IMR-90 (cell line): ENCODE results near the gene STX11. TPM values are rescaled to one million over a fixed set of nuclear protein-coding genes. Genes with fewer than 3 reads are reported as not detected.

ENCODE experiments used
- ATAC-seq: fragments of 200-7000 bp; cut with Tn5 transposase; 2 replicates; pipeline ENCODE4 v1.9.1; 2020; ENCODE audit warnings: low read depth, mild to moderate bottlenecking, moderate library complexity
- BruUV-seq: library from RNA; stranded (reverse); fragments of 400-500 nt; replicated peaks from 2 replicates; lab custom pipeline; 2021; lab: Mats Ljungman, UMichigan
- CTCF ChIA-PET: fragments of 300-600 bp; formaldehyde crosslinking; extraction: SDS; loops from one replicate; lab custom pipeline; 2021; ENCODE audit warnings: antibody characterized with exemption; lab: Yijun Ruan, JAX
- POLR2A ChIA-PET: fragments of 300-600 bp; sonication (Branson Sonifier 250); formaldehyde crosslinking; loops from one replicate; lab custom pipeline; 2022; ENCODE audit warnings: antibody characterized with exemption; ENCODE audit not compliant: unreplicated experiment; lab: Charles Lee
- DNase-seq: peaks from one replicate; pipeline ENCODE4 v3.0.0; 2013
- H2AFZ ChIP-seq: replicated peaks from 2 replicates; pipeline ENCODE3; 2013; ENCODE audit warnings: low read length, mild to moderate bottlenecking; ENCODE audit not compliant: poor library complexity
- H2AK5ac ChIP-seq: 2 replicates; pipeline ENCODE4 v1.6.1; 2013; ENCODE audit warnings: low read depth, low read length, inconsistent platforms
- H2AK9ac ChIP-seq: replicated peaks from 2 replicates; pipeline ENCODE3; 2013; ENCODE audit warnings: mild to moderate bottlenecking, low read depth, low read length, moderate library complexity; ENCODE audit not compliant: poor library complexity
- H2BK120ac ChIP-seq: 2 replicates; pipeline ENCODE4 v1.6.1; 2013; ENCODE audit warnings: low read depth, low read length, inconsistent platforms
- H2BK15ac ChIP-seq: 3 replicates; pipeline ENCODE4 v1.6.1; 2013; ENCODE audit warnings: low read depth, low read length, inconsistent platforms
- H2BK20ac ChIP-seq: 2 replicates; pipeline ENCODE4 v1.6.1; 2013; ENCODE audit warnings: low read depth, mild to moderate bottlenecking, inconsistent platforms, low read length, moderate library complexity
- H2BK5ac ChIP-seq: 2 replicates; pipeline ENCODE4 v1.6.1; 2013; ENCODE audit warnings: mild to moderate bottlenecking, low read depth, low read length, inconsistent platforms; ENCODE audit not compliant: poor library complexity, severe bottlenecking
- H3K14ac ChIP-seq: replicated peaks from 2 replicates; pipeline ENCODE4 v1.6.1; 2013; ENCODE audit warnings: low read depth, low read length, inconsistent platforms
- H3K18ac ChIP-seq: 2 replicates; pipeline ENCODE4 v1.6.1; 2013; ENCODE audit warnings: low read depth, low read length, control low read depth
- H3K23ac ChIP-seq: 2 replicates; pipeline ENCODE4 v1.6.1; 2013; ENCODE audit warnings: low read depth, low read length, inconsistent platforms
- H3K27ac ChIP-seq: 2 replicates; pipeline ENCODE4 v1.5.1; 2013; ENCODE audit warnings: mild to moderate bottlenecking, control low read depth, low read length; ENCODE audit not compliant: insufficient read depth
- H3K27me3 ChIP-seq: 2 replicates; pipeline ENCODE4 v1.6.1; 2013; ENCODE audit warnings: low read length; ENCODE audit not compliant: control insufficient read depth, insufficient read depth
- H3K36me3 ChIP-seq: 2 replicates; pipeline ENCODE4 v1.6.1; 2013; ENCODE audit warnings: low read length, mixed read lengths; ENCODE audit not compliant: control insufficient read depth, insufficient read depth
- H3K4ac ChIP-seq: 2 replicates; pipeline ENCODE4 v1.6.1; 2013; ENCODE audit warnings: low read depth, low read length, inconsistent platforms
- H3K4me1 ChIP-seq: 2 replicates; pipeline ENCODE4 v1.6.1; 2013; ENCODE audit warnings: low read length, mixed read lengths; ENCODE audit not compliant: control insufficient read depth, insufficient read depth
- H3K4me2 ChIP-seq: 2 replicates; pipeline ENCODE4 v1.6.1; 2013; ENCODE audit warnings: low read depth, mild to moderate bottlenecking, control low read depth, low read length, moderate library complexity
- H3K4me3 ChIP-seq: 2 replicates; pipeline ENCODE4 v1.5.1; 2013; ENCODE audit warnings: low read depth, mild to moderate bottlenecking, control low read depth, low read length, moderate library complexity; ENCODE audit not compliant: insufficient read depth
- H3K56ac ChIP-seq: 2 replicates; pipeline ENCODE4 v1.6.1; 2013; ENCODE audit warnings: low read length, inconsistent platforms; ENCODE audit not compliant: insufficient read depth; ENCODE audit errors: extremely low read depth
- H3K79me1 ChIP-seq, 2 experiments: 2 replicates each; pipeline ENCODE4 v1.6.1; 2013; ENCODE audit warnings: low read length in 2 of 2, inconsistent platforms in 1 of 2, low read depth in 1 of 2
- H3K9ac ChIP-seq: 2 replicates; pipeline ENCODE4 v1.6.1; 2013; ENCODE audit warnings: low read depth, low read length, control low read depth
- H3K9me1 ChIP-seq: 2 replicates; pipeline ENCODE4 v1.6.1; 2013; ENCODE audit warnings: low read length, inconsistent platforms; ENCODE audit not compliant: insufficient read depth
- H3K9me3 ChIP-seq: 2 replicates; pipeline ENCODE4 v1.6.1; 2013; ENCODE audit warnings: low read length; ENCODE audit not compliant: control insufficient read depth, insufficient read depth
- H4K20me1 ChIP-seq: 2 replicates; pipeline ENCODE4 v1.6.1; 2013; ENCODE audit warnings: low read length, inconsistent platforms; ENCODE audit not compliant: insufficient read depth
- H4K5ac ChIP-seq: 2 replicates; pipeline ENCODE4 v1.6.1; 2013; ENCODE audit warnings: mild to moderate bottlenecking, low read depth, low read length, control low read depth
- H4K8ac ChIP-seq, 2 experiments: 2 replicates each; pipeline ENCODE4 v1.6.1; 2013; ENCODE audit warnings: low read depth in 2 of 2, low read length in 2 of 2, control low read depth in 1 of 2, inconsistent platforms in 1 of 2
- H4K91ac ChIP-seq: 2 replicates; pipeline ENCODE4 v1.6.1; 2013; ENCODE audit warnings: low read depth, low read length, inconsistent platforms; ENCODE audit not compliant: insufficient read depth
- CEBPB ChIP-seq: IDR thresholded peaks from 2 replicates; pipeline ENCODE4 v1.6.1; 2012; ENCODE audit warnings: low read depth, low read length, improper control_type of control experiment
- CHD1 ChIP-seq: IDR thresholded peaks from 2 replicates; pipeline ENCODE4 v1.6.1; 2012; ENCODE audit warnings: low read depth, low read length, improper control_type of control experiment
- FOS ChIP-seq: fragments of 150-350 bp; IDR thresholded peaks from 2 replicates; pipeline ENCODE4 v1.6.1; 2016; ENCODE audit warnings: low read depth, low read length
- MAFK ChIP-seq: IDR thresholded peaks from 2 replicates; pipeline ENCODE4 v1.6.1; 2012; ENCODE audit warnings: low read depth, low read length, improper control_type of control experiment
- MAZ ChIP-seq: IDR thresholded peaks from 2 replicates; pipeline ENCODE4 v1.6.1; 2012; ENCODE audit warnings: low read depth, mild to moderate bottlenecking, low read length, improper control_type of control experiment, moderate library complexity, borderline replicate concordance
- MXI1 ChIP-seq: IDR thresholded peaks from 2 replicates; pipeline ENCODE4 v1.6.1; 2012; ENCODE audit warnings: low read depth, mild to moderate bottlenecking, low read length, moderate library complexity, borderline replicate concordance
- NFE2L2 ChIP-seq: fragments of 150-350 bp; IDR thresholded peaks from 2 replicates; pipeline ENCODE4 v1.6.1; 2016; ENCODE audit warnings: low read depth, mild to moderate bottlenecking, low read length
- POLR2A ChIP-seq: IDR thresholded peaks from 2 replicates; pipeline ENCODE4 v1.6.1; 2012; ENCODE audit warnings: mild to moderate bottlenecking, low read depth, low read length
- RAD21 ChIP-seq: IDR thresholded peaks from 2 replicates; pipeline ENCODE4 v1.6.1; 2012; ENCODE audit warnings: low read length, improper control_type of control experiment
- SMC3 ChIP-seq: fragments of 150-350 bp; IDR thresholded peaks from 2 replicates; pipeline ENCODE4 v1.6.1; 2016; ENCODE audit warnings: low read depth, mild to moderate bottlenecking, antibody characterized with exemption, low read length, moderate library complexity
- WGBS, 2 experiments: methylation state at CpG; one replicate each; pipeline versions ENCODE4 v1.1.5 to v1.1.7; 2013; ENCODE audit warnings: missing lambda C conversion rate in 2 of 2; ENCODE audit not compliant: insufficient read length in 1 of 2; ENCODE audit errors: extremely low coverage in 2 of 2; 5-methylcytosine and 5-hydroxymethylcytosine counted together
- dilution Hi-C: fragments of 300-500 bp; cut with HindIII; formaldehyde crosslinking; loops from one replicate; pipeline ENCODE4 v1.14.3; 2018; ENCODE audit warnings: low sequenced_read_pairs; ENCODE audit not compliant: unreplicated experiment
- in situ Hi-C: fragments of 300-500 bp; cut with MboI; formaldehyde crosslinking; loops from 3 replicates; pipeline ENCODE4 v1.14.3; 2019; ENCODE audit warnings: low sequenced_read_pairs, inconsistent platforms, mixed read lengths
- intact Hi-C: fragments of 100-400 bp; cut with micrococcal nuclease; formaldehyde crosslinking; loops from 2 replicates; pipeline ENCODE4 v1.10.0; 2022
- polyA plus RNA-seq, 3 experiments: library from polyadenylated mRNA; depleted of rRNA; stranded (reverse); fragments of >200 nt; gene quantifications; 2 replicates each; pipeline ENCODE4 v1.2.3, GENCODE V29; 2012; ENCODE audit warnings: low replicate concordance in 1 of 3
- total RNA-seq: library from RNA; depleted of rRNA; stranded (reverse); fragments of >200 nt; gene quantifications from 2 replicates; pipeline ENCODE4 v1.2.3, GENCODE V29; 2012
- TF ChIP-seq, protein P1 (sequence below): conservative IDR thresholded peaks from 2 replicates; pipeline ENCODE4 v1.5.1; 2012; ENCODE audit warnings: mild to moderate bottlenecking, low read depth, low read length, improper control_type of control experiment
- TF ChIP-seq, protein P2 (sequence below): fragments of 150-350 bp; IDR thresholded peaks from 2 replicates; pipeline ENCODE4 v1.6.1; 2016; ENCODE audit warnings: low read depth, mild to moderate bottlenecking, low read length, moderate library complexity, borderline replicate concordance

STX11 gene
- total and polyA plus RNA-seq, 2 of the 4 experiments (the other 2 are of a cell fraction): 0.54 to 0.68 TPM

DNA sequence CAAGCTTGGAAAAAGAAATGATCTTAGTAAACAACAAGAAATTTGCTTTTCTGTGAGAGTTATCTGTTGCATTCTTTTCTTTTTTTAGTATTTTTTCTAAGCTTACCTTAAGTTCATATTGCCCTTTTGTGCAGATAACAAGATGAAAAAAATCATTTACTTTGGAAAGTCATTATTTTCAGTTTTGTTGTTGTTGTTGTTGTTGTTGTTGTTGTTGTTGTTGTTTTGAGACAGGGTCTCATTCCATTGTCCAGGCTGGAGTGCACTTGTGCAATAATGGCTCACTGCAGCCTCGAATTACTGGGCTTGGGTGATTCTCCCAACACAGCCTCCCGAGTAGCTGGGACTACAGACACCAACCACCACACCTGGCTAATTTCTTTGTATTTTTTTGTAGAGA, 8.8 kb upstream of the STX11 start:
- no peak overlapping the region for H4K5ac ChIP-seq
- H3K27me3 ChIP-seq: no peaks in the 10 kb centered on the region; the same call in 1 of the 2 replicates
- no peak overlapping the region for H3K14ac ChIP-seq
- H3K9me1 ChIP-seq: no peaks in the 10 kb centered on the region; the same call in 1 of the 2 replicates
- no peak overlapping the region for H3K9ac ChIP-seq
- H2BK15ac ChIP-seq: no peak overlapping the region
- no peak overlapping the region for H2AK5ac ChIP-seq
- intact Hi-C loops (no loop called here), in situ Hi-C loops (no loop called here), dilution Hi-C loops (no loop called here)
- no peak overlapping the region for H3K56ac ChIP-seq
- H4K8ac ChIP-seq: no peak overlapping the region
- no peak for DNase-seq
- H3K79me1 ChIP-seq: no peaks in the 10 kb centered on the region
- no peak overlapping the region for H3K4me2 ChIP-seq
- no peak overlapping the region for H3K23ac ChIP-seq
- no peak for TF ChIP-seq MAFK
- TF ChIP-seq CHD1: no peak
- TF ChIP-seq FOS: no peak
- TF ChIP-seq CEBPB: no peak
- TF ChIP-seq RAD21: no peak
- TF ChIP-seq, protein P1, sequence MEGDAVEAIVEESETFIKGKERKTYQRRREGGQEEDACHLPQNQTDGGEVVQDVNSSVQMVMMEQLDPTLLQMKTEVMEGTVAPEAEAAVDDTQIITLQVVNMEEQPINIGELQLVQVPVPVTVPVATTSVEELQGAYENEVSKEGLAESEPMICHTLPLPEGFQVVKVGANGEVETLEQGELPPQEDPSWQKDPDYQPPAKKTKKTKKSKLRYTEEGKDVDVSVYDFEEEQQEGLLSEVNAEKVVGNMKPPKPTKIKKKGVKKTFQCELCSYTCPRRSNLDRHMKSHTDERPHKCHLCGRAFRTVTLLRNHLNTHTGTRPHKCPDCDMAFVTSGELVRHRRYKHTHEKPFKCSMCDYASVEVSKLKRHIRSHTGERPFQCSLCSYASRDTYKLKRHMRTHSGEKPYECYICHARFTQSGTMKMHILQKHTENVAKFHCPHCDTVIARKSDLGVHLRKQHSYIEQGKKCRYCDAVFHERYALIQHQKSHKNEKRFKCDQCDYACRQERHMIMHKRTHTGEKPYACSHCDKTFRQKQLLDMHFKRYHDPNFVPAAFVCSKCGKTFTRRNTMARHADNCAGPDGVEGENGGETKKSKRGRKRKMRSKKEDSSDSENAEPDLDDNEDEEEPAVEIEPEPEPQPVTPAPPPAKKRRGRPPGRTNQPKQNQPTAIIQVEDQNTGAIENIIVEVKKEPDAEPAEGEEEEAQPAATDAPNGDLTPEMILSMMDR: no peak
- TF ChIP-seq MXI1: no peak
- TF ChIP-seq NFE2L2: no peak
- TF ChIP-seq SMC3: no peak
- TF ChIP-seq MAZ: no peak
- TF ChIP-seq POLR2A: no peak
- TF ChIP-seq, protein P2, sequence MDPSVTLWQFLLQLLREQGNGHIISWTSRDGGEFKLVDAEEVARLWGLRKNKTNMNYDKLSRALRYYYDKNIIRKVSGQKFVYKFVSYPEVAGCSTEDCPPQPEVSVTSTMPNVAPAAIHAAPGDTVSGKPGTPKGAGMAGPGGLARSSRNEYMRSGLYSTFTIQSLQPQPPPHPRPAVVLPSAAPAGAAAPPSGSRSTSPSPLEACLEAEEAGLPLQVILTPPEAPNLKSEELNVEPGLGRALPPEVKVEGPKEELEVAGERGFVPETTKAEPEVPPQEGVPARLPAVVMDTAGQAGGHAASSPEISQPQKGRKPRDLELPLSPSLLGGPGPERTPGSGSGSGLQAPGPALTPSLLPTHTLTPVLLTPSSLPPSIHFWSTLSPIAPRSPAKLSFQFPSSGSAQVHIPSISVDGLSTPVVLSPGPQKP: no peak
- no peak overlapping the region for H2BK120ac ChIP-seq
- H3K4ac ChIP-seq: no peak overlapping the region
- no peak overlapping the region for H2BK20ac ChIP-seq
- H3K4me3 ChIP-seq: no peak overlapping the region
- no TSS peak for BruUV-seq
- ChIA-PET POLR2A (no interaction called here), CTCF (interaction anchor here (0.6 kb wide), 1 partner anchor 17 kb away, joined by 3 read pairs; no protein-coding TSS in a partner anchor)
- no peaks in the 10 kb centered on the region for H4K20me1 ChIP-seq
- ATAC-seq: no peak
- no peak overlapping the region for H2AFZ ChIP-seq
- H3K36me3 ChIP-seq: no peaks in the 10 kb centered on the region
- no peak overlapping the region for H3K18ac ChIP-seq
- no peak overlapping the region for H2AK9ac ChIP-seq
- no peaks in the 10 kb centered on the region for H3K9me3 ChIP-seq
- H3K27ac ChIP-seq: no peak overlapping the region
- WGBS, 2 experiments: no CpG with 5 or more reads among the region's 2 CpGs
- no peak overlapping the region for H4K91ac ChIP-seq
- no peak overlapping the region for H2BK5ac ChIP-seq
- H3K4me1 ChIP-seq: no peaks in the 10 kb centered on the region
